Neural cell (in vitro differentiated cells): ENCODE data around the gene ERC2. TPM values are rescaled to one million over a fixed set of nuclear protein-coding genes. Genes with fewer than 3 reads are reported as not detected.

ENCODE experiments used
- H2AFZ ChIP-seq: fragments of 200-600, 300-800 bp; sonication (generic), shearing (Covaris generic); 2 replicates; pipeline ENCODE4 v1.6.0; 2014; ENCODE audit warnings: low read depth, mild to moderate bottlenecking, antibody characterized with exemption, low read length, moderate library complexity
- H3F3A ChIP-seq: fragments of 200-600 bp; shearing (Covaris generic); 2 replicates; pipeline ENCODE4 v1.6.1; 2016; ENCODE audit warnings: mild to moderate bottlenecking, moderate library complexity, mixed read lengths, antibody characterized with exemption, low read length; ENCODE audit not compliant: insufficient read depth, poor library complexity, severe bottlenecking
- H3K27ac ChIP-seq: fragments of 200-600, 300-800 bp; sonication (generic), shearing (Covaris generic); 2 replicates; pipeline ENCODE4 v1.5.1; 2014; ENCODE audit warnings: mild to moderate bottlenecking, low read length, moderate library complexity
- H3K27me3 ChIP-seq: fragments of 300-800, 200-600 bp; sonication (generic), shearing (Covaris generic); 2 replicates; pipeline ENCODE4 v1.6.0; 2014; ENCODE audit warnings: mild to moderate bottlenecking, low read depth, low read length, moderate library complexity; ENCODE audit not compliant: insufficient read depth
- H3K36me3 ChIP-seq: fragments of 300-800, 200-600 bp; sonication (generic), shearing (Covaris generic); 2 replicates; pipeline ENCODE4 v1.5.1; 2014; ENCODE audit warnings: mild to moderate bottlenecking, antibody characterized with exemption, low read length, moderate library complexity; ENCODE audit not compliant: insufficient read depth
- H3K4me2 ChIP-seq: fragments of 300-800, 200-600 bp; sonication (generic), shearing (Covaris generic); 2 replicates; pipeline ENCODE4 v1.6.0; 2014; ENCODE audit warnings: mild to moderate bottlenecking, low read length
- H3K4me3 ChIP-seq: fragments of 300-800, 200-600 bp; sonication (generic), shearing (Covaris generic); 2 replicates; pipeline ENCODE4 v1.5.1; 2014; ENCODE audit warnings: mild to moderate bottlenecking, low read length, moderate library complexity
- H3K79me2 ChIP-seq: fragments of 200-600 bp; shearing (Covaris generic); replicated peaks from 2 replicates; pipeline ENCODE4 v1.6.0; 2014; ENCODE audit warnings: mild to moderate bottlenecking, low read length, moderate library complexity; ENCODE audit not compliant: insufficient read depth
- H3K9ac ChIP-seq: fragments of 300-800, 200-600 bp; sonication (generic), shearing (Covaris generic); 2 replicates; pipeline ENCODE4 v1.6.1; 2016; ENCODE audit warnings: mild to moderate bottlenecking, low read length, mixed read lengths
- H3K9me2 ChIP-seq: fragments of 200-600 bp; shearing (Covaris generic); 2 replicates; pipeline ENCODE4 v1.6.1; 2016; ENCODE audit warnings: mild to moderate bottlenecking, low read length, mixed read lengths; ENCODE audit not compliant: insufficient read depth
- H3K9me3 ChIP-seq: fragments of 200-600, 300-800 bp; sonication (generic), shearing (Covaris generic); 2 replicates; pipeline ENCODE4 v1.6.1; 2016; ENCODE audit warnings: mild to moderate bottlenecking, mixed run types, low read length, moderate library complexity, mixed read lengths
- H4K20me1 ChIP-seq: fragments of 200-600 bp; shearing (Covaris generic); 2 replicates; pipeline ENCODE4 v1.6.1; 2016; ENCODE audit warnings: mild to moderate bottlenecking, mixed run types; ENCODE audit not compliant: insufficient read depth
- EP300 ChIP-seq: fragments of 450-650 bp; conservative IDR thresholded peaks from 2 replicates; pipeline ENCODE4 v1.6.1; 2014; ENCODE audit warnings: antibody characterized with exemption, mild to moderate bottlenecking, moderate library complexity; ENCODE audit not compliant: poor library complexity, severe bottlenecking
- EZH2 ChIP-seq: fragments of 200-600, 300-800 bp; shearing (Covaris generic), sonication (generic); IDR thresholded peaks from 2 replicates; pipeline ENCODE4 v1.6.1; 2014; ENCODE audit warnings: antibody characterized with exemption, low read length, borderline replicate concordance, mild to moderate bottlenecking; ENCODE audit not compliant: insufficient read depth, poor library complexity, severe bottlenecking
- MXI1 ChIP-seq: fragments of 450-650 bp; conservative IDR thresholded peaks from 2 replicates; pipeline ENCODE4 v1.6.1; 2014; ENCODE audit warnings: antibody characterized with exemption, mild to moderate bottlenecking; ENCODE audit not compliant: poor library complexity, severe bottlenecking
- POLR2AphosphoS5 ChIP-seq: IDR thresholded peaks from 2 replicates; pipeline ENCODE4 v1.6.1; 2012
- RAD21 ChIP-seq: fragments of 450-650 bp; conservative IDR thresholded peaks from 2 replicates; pipeline ENCODE4 v1.6.1; 2014; ENCODE audit warnings: antibody characterized with exemption, mild to moderate bottlenecking, moderate library complexity
- SMC3 ChIP-seq: fragments of 450-650 bp; conservative IDR thresholded peaks from 2 replicates; pipeline ENCODE4 v1.6.1; 2014; ENCODE audit warnings: antibody characterized with exemption, mild to moderate bottlenecking, moderate library complexity; ENCODE audit not compliant: poor library complexity
- TAF1 ChIP-seq: IDR thresholded peaks from 2 replicates; pipeline ENCODE4 v1.6.1; 2012; ENCODE audit warnings: low read depth
- polyA plus RNA-seq: library from polyadenylated mRNA; depleted of rRNA; stranded (reverse); fragments of >200 nt; gene quantifications from 2 replicates; pipeline ENCODE4 v1.2.3, GENCODE V29; 2014
- TF ChIP-seq, protein P1 (sequence below): fragments of 450-650 bp; IDR thresholded peaks from 2 replicates; pipeline ENCODE4 v1.5.1; 2014; ENCODE audit warnings: antibody characterized with exemption, mild to moderate bottlenecking, moderate library complexity; ENCODE audit not compliant: poor library complexity, severe bottlenecking
- TF ChIP-seq, protein P2 (sequence below): IDR thresholded peaks from 2 replicates; pipeline ENCODE4 v1.6.1; 2012; ENCODE audit warnings: borderline replicate concordance

Gene ERC2
- polyA plus RNA-seq, 1 donor from 2014 or later = 60.4 TPM

DNA sequence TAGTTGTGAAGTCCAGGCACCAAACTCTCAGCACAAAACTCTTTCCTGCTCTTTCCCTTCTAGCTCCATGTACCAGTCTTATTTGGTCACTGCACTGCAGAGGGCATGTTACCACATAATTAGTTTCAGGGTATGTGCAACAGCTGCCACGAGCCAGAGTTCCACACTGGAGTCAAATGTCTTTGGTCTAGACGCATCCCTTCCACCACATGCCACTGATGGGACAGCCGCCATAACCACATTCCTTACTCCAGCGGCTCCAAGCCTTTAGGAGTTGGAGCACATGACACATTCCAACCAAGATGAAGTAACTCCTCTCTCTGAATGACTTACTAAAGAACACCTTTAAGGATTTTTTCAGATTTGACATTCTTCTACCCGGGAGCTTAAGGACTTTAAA is 153.4 kb downstream of the ERC2 start:
- Histone ChIP-seq H3F3A (no peaks in the 10 kb centered on the region), H3K27ac (no peak overlapping the region), H3K9me2 (no peaks in the 10 kb centered on the region), H4K20me1 (no peaks in the 10 kb centered on the region), H2AFZ (no peak overlapping the region), H3K4me3 (no peak overlapping the region), H3K9me3 (no peaks in the 10 kb centered on the region), H3K79me2 (no peaks in the 10 kb centered on the region), H3K9ac (no peak overlapping the region), H3K36me3 (no peaks in the 10 kb centered on the region), H3K4me2 (no peak overlapping the region), H3K27me3 (no peaks in the 10 kb centered on the region)
- no peak for TF ChIP-seq POLR2AphosphoS5
- no peak for TF ChIP-seq MXI1
- TF ChIP-seq EZH2 = no peak
- TF ChIP-seq, protein P1, sequence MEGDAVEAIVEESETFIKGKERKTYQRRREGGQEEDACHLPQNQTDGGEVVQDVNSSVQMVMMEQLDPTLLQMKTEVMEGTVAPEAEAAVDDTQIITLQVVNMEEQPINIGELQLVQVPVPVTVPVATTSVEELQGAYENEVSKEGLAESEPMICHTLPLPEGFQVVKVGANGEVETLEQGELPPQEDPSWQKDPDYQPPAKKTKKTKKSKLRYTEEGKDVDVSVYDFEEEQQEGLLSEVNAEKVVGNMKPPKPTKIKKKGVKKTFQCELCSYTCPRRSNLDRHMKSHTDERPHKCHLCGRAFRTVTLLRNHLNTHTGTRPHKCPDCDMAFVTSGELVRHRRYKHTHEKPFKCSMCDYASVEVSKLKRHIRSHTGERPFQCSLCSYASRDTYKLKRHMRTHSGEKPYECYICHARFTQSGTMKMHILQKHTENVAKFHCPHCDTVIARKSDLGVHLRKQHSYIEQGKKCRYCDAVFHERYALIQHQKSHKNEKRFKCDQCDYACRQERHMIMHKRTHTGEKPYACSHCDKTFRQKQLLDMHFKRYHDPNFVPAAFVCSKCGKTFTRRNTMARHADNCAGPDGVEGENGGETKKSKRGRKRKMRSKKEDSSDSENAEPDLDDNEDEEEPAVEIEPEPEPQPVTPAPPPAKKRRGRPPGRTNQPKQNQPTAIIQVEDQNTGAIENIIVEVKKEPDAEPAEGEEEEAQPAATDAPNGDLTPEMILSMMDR = no peak
- TF ChIP-seq EP300 = no peak
- no peak for TF ChIP-seq RAD21
- TF ChIP-seq, protein P2, sequence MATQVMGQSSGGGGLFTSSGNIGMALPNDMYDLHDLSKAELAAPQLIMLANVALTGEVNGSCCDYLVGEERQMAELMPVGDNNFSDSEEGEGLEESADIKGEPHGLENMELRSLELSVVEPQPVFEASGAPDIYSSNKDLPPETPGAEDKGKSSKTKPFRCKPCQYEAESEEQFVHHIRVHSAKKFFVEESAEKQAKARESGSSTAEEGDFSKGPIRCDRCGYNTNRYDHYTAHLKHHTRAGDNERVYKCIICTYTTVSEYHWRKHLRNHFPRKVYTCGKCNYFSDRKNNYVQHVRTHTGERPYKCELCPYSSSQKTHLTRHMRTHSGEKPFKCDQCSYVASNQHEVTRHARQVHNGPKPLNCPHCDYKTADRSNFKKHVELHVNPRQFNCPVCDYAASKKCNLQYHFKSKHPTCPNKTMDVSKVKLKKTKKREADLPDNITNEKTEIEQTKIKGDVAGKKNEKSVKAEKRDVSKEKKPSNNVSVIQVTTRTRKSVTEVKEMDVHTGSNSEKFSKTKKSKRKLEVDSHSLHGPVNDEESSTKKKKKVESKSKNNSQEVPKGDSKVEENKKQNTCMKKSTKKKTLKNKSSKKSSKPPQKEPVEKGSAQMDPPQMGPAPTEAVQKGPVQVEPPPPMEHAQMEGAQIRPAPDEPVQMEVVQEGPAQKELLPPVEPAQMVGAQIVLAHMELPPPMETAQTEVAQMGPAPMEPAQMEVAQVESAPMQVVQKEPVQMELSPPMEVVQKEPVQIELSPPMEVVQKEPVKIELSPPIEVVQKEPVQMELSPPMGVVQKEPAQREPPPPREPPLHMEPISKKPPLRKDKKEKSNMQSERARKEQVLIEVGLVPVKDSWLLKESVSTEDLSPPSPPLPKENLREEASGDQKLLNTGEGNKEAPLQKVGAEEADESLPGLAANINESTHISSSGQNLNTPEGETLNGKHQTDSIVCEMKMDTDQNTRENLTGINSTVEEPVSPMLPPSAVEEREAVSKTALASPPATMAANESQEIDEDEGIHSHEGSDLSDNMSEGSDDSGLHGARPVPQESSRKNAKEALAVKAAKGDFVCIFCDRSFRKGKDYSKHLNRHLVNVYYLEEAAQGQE = no peak
- no peak for TF ChIP-seq TAF1
- TF ChIP-seq SMC3 = no peak

DNA sequence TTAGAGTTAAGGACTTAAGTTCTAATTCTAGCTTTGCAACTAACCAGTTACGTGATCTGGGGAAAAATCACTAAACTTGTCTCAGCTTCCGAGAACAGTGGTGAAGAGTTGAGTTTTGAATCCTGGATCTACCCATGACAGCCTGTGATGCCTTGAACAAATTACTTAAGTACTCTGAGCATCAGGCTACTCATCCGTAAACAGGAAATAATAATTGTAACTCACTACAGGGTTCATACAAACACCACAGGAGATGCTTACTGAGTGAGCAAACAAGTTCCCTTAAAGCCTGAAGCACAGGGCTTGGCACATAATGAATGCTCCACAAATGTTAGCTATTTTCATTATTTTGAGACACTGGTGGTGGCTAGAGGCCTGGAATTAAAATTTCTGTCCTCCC is 158.8 kb downstream of the ERC2 start:
- no peaks in the 10 kb centered on the region for H3K36me3 ChIP-seq
- no peaks in the 10 kb centered on the region for H3K9me2 ChIP-seq
- no peak overlapping the region for H3K9ac ChIP-seq
- H3K4me3 ChIP-seq = no peak overlapping the region
- no peaks in the 10 kb centered on the region for H3K79me2 ChIP-seq
- H4K20me1 ChIP-seq = no peaks in the 10 kb centered on the region
- H2AFZ ChIP-seq = no peak overlapping the region
- TF ChIP-seq POLR2AphosphoS5 = no peak
- no peak for TF ChIP-seq TAF1
- TF ChIP-seq MXI1 = no peak
- no peak for TF ChIP-seq SMC3
- TF ChIP-seq EZH2 = no peak
- TF ChIP-seq, protein P1 = no peak
- no peak for TF ChIP-seq RAD21
- TF ChIP-seq, protein P2 = no peak
- TF ChIP-seq EP300 = no peak
- no peak overlapping the region for H3K4me2 ChIP-seq
- H3F3A ChIP-seq = no peaks in the 10 kb centered on the region
- no peaks in the 10 kb centered on the region for H3K9me3 ChIP-seq
- no peaks in the 10 kb centered on the region for H3K27me3 ChIP-seq
- H3K27ac ChIP-seq = no peak overlapping the region
